Activated naive CD8-positive, alpha-beta T cell treated with anti-CD3 and anti-CD28 coated beads, Interleukin-2, amount 50 U/mL, for 16 hours (primary cell): ENCODE results near the gene TTC31.

Experiments used
- DNase-seq: peaks from one replicate; pipeline ENCODE4 v3.0.0-alpha.2; 2020; ENCODE audit warnings: low read depth, low spot score

The TTC31 gene

DNA sequence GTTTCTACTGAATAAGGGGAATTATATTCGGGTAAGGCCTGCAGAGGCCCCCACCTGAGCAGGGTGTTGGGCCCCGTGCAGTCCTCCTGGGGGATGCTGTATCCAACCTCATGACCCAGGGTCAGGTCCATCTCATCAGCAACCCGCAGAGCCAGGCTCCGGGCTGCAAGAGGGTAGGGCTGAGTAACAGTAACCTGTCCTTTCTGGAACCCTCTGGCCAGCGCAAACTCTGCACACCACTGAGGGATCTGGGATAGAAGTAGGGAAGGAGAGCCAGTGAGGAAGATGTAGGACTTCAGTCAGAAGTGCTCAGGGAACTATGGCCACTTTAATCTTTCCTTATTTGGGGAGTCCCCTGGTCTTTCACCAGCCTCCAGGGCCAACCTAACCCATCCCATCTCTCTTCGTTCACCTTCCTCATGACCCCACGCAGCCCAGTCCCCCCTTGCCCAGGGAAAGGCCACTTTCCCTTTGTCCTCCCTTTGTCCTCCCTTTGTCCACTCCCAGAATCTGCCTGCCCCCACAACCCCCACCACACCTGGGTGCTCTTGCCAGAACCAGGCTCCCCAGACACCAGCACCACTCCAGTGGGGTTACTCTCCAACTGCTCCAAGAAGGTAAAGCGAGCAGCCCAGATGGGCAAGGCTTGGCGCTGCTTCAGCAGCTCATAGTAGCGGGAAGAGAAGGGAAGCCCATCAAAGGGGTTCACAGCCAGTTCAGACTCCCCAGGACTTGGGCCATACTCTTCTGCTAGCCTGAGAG, 42.3 kb downstream of the TTC31 start:
- DNase-seq, result no peak

DNA sequence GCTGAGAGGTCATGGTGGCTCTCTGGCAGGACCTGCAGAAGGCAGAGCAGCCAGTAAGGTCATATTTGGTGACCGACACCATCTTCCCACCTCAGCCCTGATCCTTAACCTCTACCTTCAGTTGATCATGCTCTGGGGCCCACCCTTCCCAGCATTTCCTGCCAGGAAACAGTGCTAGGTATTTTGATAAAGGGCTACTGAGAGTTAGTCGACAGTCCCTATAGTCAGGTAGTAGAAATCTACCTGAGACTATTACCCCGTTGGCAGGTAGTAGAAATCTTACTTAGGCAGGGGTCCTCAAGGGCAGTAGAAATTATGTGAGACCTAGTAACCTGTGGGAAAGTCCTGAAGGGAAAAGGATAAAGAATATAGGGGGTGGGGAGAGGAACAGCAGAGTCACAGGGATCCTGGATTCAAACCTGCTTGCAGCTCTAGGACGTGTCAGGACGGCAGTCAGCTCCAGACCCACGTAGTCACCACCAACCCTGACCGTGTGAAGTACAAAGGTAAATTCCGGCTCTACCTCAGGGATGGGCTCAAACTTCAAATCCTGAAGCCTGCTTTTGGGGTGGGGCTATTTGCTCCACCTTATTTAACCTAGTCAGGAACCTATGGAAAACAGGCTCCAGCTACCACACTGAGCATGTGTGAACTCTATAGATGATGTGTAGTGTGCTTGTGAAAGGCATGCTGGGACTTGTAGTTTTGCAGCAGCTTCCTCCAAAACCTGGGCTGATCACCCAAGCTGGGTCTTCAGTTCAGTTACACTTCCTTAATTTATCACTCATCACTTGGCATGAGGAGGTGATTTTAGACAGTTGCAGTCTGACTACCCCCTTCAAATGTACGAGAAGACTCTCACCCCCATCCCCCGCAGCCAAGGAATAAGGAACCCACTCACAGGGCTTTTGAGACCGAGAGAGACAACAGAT, 43.1 kb downstream of the TTC31 start, which contains the start of gene DQX1:
Gene DQX1, minus strand, starts transcription at position 515 of the 932 bp plus-strand sequence. Its CDS starts 502 bp downstream, at position 13.
- no peak for DNase-seq

DNA sequence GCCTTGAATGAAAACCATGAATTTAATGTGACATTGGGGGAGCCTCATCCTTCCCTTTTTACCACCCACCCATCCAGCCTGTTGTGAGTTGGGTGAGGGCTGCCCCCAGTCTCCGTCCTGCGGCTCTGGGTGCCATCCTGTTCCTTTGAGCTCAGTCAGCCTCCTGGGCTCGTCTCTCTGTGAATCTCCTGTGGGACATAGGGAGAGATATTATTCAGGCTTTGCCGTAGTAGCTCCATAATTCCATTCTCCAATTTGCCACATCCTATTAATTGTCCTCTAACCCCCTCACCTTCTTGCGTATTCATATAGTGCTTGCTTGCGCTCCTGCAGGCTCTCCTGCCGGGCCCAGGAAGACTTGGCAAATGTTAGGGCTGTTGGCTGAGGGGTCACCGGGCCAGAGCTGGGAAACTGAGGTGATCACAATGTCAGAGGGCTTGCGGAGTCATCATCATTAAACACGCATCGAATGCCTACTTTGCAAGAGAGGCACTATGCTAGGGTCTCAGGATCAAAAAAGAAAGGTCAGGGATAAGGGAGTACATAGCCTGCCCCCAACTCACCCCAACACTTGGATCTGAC, 43.9 kb downstream of the TTC31 start:
- DNase-seq, result no peak

DNA sequence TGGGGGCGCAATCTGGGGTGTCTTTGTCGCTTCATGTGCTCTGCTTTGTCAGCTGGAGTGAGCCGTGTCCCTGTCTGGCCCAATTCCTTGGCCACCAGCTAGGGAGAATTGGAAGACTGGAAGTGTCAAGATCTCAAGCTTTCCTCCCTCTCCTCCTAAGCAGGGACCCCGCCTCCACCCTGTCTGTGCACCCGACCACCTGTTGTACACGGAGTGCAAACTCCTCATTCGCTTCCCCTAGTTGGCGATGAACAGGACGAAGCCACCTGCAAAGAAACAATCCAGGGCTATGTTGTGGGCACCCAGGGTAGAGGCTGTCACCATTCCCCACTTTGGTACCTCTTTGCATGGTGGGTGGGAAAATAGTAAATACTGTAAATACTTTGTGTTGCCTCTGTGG, 44.9 kb downstream of the TTC31 start:
- no peak for DNase-seq

DNA sequence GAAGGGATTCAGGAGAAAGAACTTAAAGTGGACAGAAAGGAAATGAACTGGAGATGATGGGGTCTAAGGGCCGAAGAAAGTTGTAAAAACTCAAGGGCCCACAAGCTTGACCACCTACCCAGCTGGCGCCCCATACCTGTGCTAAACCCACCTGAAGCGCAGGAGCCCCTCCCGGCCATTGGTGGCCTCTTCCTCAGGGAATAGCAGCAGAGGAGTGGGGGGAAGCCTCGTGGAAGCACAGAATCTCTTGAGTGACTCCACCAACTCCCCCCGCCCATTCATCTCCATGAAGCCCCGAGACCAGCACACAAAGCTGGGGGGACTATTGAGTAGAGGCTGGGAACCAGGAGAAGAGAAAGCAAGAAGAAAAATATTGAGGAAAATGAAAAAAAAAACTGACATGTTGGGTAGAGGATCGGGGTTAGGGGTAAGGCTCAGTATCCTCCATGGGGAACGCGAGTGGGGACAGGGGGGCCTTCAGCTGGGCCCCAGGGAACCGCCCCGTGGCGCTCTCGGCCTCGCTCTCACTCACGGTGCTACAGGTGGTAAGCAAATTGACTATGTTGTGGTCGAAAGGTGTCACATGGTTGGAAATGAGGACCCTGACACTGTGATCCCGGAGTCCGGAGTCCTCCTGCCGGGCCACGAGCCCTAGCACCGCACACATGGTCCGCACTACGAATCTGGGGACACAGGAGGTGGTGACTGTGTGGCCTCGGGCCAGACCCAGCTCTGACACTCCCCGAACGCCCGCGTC, 45.9 kb downstream of the TTC31 start:
- no peak for DNase-seq

DNA sequence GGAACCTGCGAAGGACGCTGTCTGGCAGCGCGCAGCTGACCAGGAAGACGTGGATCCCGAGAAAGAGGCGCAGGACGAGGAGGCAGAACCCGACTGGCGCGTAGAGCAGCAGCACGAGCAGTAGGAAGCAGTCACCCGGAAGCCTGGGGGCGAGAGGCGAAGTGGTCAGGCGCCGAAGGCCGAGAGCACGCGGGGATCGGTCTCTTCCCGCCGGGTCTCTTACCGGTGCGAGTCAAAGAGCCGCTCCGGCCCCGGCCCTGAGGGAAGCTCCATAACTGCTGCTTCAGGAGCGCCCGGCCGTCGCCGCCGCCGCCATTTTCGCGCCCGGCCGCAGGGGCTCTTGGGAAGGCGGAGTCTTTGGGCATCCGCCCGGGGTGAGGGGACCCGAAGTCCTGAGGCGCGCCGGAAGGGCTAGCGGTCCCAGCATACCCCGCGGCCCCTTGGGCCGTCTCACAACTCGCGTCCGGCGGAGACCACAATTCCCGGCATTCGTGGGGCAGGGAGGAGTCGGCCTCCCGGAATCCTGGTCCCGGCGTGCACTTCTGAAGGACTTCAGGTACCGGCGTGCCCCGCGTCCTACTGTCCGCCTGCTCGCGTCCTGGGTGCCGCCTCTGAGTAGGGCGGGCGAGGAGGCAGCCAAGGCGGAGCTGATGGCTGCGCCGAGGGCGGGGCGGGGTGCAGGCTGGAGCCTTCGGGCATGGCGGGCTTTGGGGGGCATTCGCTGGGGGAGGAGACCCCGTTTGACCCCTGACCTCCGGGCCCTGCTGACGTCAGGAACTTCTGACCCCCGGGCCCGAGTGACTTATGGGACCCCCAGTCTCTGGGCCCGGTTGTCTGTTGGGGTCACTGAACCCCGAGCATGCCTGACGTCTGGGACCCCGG, 46.7 kb downstream of the TTC31 start, which contains the start of the genes AUP1 and HTRA2:
Gene AUP1, minus strand, starts transcription at position 350 of the 882 bp plus-strand sequence. Its CDS starts 77 bp downstream, at position 273.
Gene HTRA2, plus strand, starts transcription at position 577 of the 882 bp plus-strand sequence. Its CDS starts 74 bp downstream, at position 651.
- peak; percentile 79 for DNase-seq

DNA sequence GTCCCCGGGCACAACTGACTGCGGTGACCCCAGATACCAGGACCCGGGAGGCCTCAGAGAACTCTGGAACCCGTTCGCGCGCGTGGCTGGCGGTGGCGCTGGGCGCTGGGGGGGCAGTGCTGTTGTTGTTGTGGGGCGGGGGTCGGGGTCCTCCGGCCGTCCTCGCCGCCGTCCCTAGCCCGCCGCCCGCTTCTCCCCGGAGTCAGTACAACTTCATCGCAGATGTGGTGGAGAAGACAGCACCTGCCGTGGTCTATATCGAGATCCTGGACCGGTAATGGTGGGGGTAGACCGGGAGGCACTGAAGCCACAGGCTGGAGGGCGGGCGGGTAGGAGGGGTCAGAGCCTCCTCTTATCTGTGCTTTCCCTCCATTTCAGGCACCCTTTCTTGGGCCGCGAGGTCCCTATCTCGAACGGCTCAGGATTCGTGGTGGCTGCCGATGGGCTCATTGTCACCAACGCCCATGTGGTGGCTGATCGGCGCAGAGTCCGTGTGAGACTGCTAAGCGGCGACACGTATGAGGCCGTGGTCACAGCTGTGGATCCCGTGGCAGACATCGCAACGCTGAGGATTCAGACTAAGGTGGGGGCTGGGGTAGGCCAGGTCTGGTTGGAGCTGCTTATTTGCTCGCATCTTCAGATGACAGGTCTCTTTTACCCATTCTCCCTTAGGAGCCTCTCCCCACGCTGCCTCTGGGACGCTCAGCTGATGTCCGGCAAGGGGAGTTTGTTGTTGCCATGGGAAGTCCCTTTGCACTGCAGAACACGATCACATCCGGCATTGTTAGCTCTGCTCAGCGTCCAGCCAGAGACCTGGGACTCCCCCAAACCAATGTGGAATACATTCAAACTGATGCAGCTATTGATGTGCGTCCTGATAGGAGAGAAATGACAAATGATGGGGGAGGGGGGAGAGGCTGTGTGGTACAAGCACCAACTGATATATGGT, 47.6 kb downstream of the TTC31 start:
- no peak for DNase-seq

DNA sequence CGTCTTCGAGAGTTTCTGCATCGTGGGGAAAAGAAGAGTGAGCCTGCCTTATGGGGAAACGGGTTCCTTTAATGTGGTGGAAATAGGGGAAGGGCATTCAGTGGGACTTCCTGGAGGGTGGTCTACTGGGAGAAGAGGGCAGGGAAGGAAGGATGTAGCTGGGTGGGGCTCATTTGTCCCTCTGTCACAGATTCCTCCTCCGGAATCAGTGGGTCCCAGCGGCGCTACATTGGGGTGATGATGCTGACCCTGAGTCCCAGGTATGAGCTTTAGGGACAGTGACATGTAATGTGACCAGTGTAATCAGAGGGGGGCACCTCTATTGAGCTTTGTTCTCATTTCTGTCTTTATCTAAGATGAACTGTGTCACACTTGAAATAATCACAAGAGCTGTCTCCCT, 48.8 kb downstream of the TTC31 start:
- DNase-seq, result no peak

DNA sequence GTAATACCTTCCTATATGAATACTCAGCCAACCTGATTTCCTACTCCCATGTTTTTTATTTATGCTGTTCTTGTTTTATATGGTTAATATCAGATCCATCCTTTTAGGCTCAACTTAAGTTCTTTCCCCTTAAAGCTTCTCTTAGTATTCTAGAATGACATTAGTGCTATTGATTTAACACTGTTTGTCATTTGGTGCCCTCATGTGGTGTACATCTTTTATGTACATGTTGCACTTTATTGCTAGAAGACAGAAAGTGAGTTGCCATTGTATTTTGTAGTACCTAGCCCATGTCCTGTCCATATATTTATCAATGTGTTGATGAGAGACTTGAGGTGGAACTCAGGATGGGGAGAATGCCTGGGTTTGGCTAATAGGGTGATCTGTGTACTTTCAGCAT, 49.3 kb downstream of the TTC31 start:
- no peak for DNase-seq

DNA sequence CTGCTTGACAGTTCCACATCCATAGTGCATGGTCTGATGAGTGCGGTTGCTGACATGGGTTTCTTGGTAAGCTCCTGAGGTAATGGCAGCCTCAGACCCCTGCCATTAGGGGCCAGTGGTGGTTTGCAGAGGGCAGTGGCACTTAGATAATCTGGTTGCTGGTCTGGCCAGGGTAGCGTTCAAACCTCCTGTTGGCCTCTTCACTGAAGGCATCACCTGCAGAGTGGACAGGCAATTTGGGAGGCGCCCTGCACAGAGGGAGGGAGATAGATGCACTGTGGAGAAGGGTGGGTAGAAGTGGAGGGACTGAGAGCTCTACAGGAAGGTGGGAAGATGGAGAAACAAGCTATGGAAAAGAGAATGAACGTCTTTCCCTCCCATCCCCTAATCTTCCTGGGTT, 50.6 kb downstream of the TTC31 start:
- DNase-seq, result no peak

DNA sequence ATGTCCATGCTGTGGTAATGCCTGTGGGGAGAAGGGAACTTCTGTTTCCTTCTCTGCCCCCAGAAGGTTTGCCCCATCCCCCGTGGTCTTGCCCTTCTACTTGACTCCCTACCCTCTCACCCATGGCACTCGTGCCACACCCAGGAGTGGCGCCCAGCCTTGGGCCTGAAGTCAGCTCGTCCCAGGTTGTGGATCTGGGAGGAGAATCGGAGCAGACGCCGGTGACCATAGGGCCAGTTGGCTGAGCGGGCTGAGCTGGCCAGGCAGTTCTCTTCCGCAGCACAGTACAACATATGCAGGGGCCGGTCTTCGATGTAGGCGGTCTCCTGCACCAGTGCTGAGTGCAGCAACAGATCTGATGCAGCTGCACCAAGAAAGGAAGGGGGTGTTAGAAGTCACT, 51.5 kb downstream of the TTC31 start:
- no peak for DNase-seq

DNA sequence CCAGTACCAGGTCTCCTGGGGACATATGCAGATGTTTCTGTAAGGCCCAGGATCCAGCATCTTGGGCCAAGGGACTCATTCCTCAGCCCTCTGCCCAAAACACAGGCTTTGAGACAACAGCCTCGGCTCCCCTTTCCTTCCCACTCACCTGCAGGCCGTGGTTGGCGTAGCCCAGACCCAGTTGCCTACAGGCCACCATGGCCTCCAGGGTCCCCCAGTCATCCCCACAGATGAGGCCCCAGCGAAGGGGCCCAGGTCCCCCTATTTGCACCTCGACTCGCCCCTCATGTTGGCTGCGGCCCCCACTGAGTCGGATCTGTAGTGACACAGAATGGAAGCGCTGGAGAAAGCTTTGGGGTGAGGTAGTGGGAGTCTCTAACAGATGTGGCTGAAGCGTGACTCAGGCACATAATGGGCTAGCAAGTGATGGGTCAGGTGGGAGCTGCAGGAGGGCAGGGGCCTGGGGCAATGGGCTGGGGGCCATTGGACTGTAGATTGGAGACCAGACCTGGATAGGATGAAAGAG, 52.6 kb downstream of the TTC31 start:
- DNase-seq, result no peak

DNA sequence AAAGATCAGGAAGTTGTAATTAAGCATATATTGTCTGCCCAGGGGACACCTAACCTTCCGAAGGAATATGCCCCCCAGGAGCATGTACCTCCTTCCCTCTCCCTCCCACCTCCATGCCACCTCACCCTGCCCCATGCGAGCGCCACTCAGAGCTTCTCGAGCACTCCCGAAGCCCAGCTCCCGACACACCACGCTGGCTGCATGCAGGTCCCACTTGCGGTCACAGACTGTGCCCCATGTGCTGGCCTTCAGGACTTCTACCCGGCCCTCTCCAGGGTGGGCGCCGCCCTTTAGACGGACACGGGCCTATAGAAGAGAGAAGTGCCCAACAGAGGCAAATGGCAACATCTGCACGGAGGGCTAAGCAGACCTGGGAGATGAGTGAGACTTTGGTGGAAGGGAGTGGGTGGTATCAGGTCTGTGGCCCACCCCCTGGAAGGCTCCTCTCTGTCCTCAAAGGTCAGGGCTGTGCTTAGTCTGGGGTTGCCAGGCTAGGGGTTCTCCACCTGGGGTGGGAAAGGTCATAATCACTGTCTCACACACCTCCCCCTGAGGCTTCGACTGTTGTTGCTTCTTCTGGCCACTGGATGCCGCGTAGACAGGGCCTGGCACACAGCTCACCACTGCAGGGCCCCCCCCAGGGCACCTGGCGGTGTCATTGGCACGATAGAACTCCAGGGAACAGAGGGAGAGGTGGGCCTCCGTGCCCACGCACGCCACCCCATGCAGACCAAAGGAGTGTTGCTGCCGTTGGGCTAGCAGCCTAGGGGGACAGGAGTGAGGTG, 53.5 kb downstream of the TTC31 start:
- no peak for DNase-seq

DNA sequence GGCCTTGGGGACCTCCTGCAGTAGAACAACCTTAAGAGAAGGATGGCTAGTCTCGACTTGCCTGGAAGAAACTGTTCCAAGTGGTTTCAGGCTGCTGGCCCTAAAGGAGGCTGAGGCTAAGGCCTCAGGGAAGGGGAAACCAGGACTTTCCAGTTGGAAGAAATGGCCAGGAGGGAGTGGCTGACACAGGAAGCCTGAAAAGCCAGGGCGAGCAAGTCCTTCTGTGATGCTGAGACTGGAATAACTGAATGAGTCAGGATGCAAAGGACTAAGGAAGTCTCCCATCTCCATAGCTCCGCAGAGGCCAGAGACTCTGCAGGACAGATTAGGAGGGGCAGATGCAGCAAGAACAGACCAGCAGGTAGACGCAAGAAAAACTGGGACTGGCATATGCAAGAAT, 54.3 kb downstream of the TTC31 start:
- DNase-seq, result no peak

DNA sequence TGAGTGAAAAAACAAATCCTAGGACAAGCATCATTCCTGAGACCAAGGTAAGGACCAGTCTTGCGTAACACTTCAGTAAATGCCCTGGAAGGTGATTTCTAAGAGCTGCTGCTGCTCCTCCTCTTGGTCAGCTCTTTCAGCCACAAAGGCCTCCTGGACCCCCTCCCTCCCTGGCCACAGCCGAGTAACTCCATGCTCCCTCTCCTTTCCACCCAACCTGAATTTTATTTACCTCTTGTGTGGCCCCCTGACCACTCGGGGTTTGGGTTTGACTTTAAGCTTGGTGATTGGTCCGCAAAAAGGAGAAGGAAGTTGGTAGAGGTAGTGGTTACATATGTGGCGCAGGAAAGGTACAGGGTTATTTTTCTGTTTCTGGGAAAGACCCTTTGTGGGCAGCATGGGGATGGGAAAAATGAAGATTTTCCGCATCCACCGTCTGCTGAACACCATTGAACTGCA, 56.0 kb downstream of the TTC31 start:
- DNase-seq, result no peak

DNA sequence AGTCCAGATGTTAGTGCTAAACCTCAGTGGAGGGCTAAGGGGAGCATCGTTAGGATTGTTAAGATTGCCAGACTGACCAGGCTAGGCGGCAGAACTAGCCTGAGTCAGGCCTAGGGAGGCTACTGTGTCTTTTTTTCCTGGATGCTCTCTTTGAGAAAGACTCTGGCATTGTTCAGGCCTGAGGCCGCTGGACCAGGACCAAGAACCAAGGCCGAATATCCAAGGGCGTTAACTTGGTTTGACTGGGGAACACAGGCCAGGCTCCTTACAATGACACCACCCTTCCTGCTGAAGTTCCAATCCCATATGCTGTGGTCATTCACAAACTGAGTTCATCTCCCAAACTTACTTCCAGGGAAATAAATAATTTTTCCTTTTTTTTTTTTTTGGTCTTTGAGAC, 57.4 kb downstream of the TTC31 start:
- no peak for DNase-seq

DNA sequence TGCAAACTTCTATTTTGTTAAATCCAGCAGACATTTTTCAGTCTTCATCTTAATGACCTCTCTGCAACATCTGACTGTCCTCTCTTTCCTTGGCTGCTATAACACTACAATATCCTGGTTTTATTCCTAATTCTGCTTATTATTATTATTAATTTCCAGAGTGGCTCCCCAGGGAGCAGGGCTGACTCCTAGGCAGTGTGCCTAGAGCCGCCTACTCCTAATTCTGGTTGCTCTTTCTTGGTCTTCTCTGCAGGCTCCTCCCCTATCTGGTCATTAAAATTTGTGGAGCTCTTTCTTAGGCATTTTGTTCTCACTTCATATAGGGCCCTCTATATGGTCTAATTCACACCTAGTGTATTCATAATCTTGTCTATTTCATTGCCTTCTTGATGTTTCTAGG, 60.1 kb downstream of the TTC31 start:
- no peak for DNase-seq
